ENCODE results near the gene FBXL5.

- TF ChIP-seq, protein P1, sequence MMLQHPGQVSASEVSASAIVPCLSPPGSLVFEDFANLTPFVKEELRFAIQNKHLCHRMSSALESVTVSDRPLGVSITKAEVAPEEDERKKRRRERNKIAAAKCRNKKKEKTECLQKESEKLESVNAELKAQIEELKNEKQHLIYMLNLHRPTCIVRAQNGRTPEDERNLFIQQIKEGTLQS (CRISPR knock-in tag; IDR thresholded peaks at IDR 0.05): no peak
- no peak for TF ChIP-seq ZSCAN29 (CRISPR knock-in tag; conservative IDR thresholded peaks at IDR 0.05)
Measured at GRCh38 chr4:15656038-15656470, 897 bp upstream of the FBXL5 start.
